Keratinocyte (primary cell): ENCODE data around the gene GSTO2.

Experiments used
- CTCF ChIP-seq, 3 experiments: IDR thresholded peaks in 1 of 3; conservative IDR thresholded peaks in 1 of 3; optimal IDR thresholded peaks in 1 of 3; 2 replicates in 2 of 3; 3 replicates in 1 of 3; pipeline versions ENCODE3 to v1.5.1; 2011; ENCODE audit warnings: low read length in 3 of 3, mild to moderate bottlenecking in 3 of 3, moderate library complexity in 2 of 3, control low read depth in 1 of 3, inconsistent platforms in 1 of 3; ENCODE audit not compliant: insufficient read depth in 2 of 3; ENCODE audit errors: extremely low read depth in 1 of 3
- EZH2 ChIP-seq: IDR thresholded peaks from one replicate; pipeline ENCODE4 v1.6.1; 2012; ENCODE audit warnings: inconsistent platforms, mild to moderate bottlenecking, low read length, moderate library complexity

- TF ChIP-seq CTCF (optimal IDR thresholded peaks at IDR 0.05 in 1 of 3, IDR thresholded peaks at IDR 0.05 in 1 of 3, conservative IDR thresholded peaks at IDR 0.05 in 1 of 3; ENCODE audit: extremely low read depth in 1 of 3, insufficient read depth in 2 of 3, low read length in 3 of 3), result no peak
- no peak for TF ChIP-seq EZH2
These were observed 1.1 kb upstream of the GSTO2 start for GRCh38 chr10:104267721-104268404.
